T-helper 2 cell treated with Interferon-gamma antibody and Interleukin-4, amounts not matched to agents 5 μg/mL and 100 μg/mL, for 36 hours (primary cell): ENCODE data around the gene INAVA.
"Not testable (repeated sequence)": the region's sequence is repeated elsewhere in the genome, so short reads cannot be mapped to it uniquely, and the experiment has no call there.

ENCODE experiments used
- DNase-seq: peaks from one replicate; pipeline ENCODE4 v3.0.0; 2021; ENCODE audit warnings: low spot score
- H3K27ac Mint-ChIP-seq: one replicate; pipeline ENCODE4 v1.8.0; 2021; ENCODE audit warnings: mild to moderate bottlenecking, mixed read lengths
- H3K27me3 Mint-ChIP-seq: one replicate; pipeline ENCODE4 v1.8.0; 2021; ENCODE audit warnings: low read depth, mixed read lengths
- H3K36me3 Mint-ChIP-seq: one replicate; pipeline ENCODE4 v1.8.0; 2021; ENCODE audit warnings: low read depth, mixed read lengths
- H3K4me1 Mint-ChIP-seq: one replicate; pipeline ENCODE4 v1.8.0; 2021; ENCODE audit warnings: low read depth, mixed read lengths
- H3K4me3 Mint-ChIP-seq: one replicate; pipeline ENCODE4 v1.8.0; 2022; ENCODE audit warnings: mild to moderate bottlenecking, moderate library complexity, mixed read lengths
- H3K9me3 Mint-ChIP-seq: one replicate; pipeline ENCODE4 v1.8.0; 2021; ENCODE audit warnings: mixed read lengths

INAVA gene

DNA sequence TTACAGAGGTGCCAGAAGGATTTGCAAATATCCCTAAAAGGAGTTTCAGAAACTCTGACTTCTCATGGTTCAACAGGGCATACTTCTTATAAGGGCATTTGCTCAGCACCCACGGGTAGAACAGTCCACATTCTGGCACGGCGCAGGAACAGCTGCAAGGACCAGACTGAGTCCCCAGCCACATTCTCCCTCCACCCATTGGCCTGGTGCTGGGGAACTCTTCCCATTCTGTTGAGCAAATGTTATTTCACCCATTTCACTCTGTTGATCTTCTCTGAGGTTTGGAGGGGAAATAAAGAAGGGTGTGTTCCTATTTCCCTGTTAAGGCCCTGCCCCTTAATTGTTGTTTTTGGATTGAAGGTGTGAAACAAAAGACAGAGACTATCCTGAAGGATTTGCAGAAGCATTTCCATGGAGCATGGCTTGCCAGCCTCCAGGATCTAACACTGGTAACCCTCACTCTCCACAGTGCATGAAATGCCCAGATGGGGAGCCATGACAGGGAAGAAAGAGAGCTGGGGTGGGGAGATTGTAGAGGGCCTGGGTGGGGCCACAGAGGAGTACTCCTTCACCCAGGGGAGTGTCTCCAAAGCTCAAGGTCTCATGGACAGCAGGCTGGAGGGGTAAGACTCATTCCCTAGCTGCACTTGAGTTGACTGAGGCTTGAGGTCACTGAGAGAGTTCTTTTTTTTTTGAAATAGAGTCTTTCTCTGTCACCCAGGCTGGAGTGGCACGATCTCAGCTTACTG is 35.0 kb downstream of the INAVA start:
- Mint-ChIP-seq H3K27me3 (peaks cover 20% of the 10 kb centered on the region), H3K4me3 (no peak overlapping the region), H3K9me3 (peaks cover 11% of the 10 kb centered on the region), H3K27ac (no peak overlapping the region), H3K36me3 (no peaks in the 10 kb centered on the region), H3K4me1 (peaks cover 2% of the 10 kb centered on the region)
- no peak for DNase-seq

DNA sequence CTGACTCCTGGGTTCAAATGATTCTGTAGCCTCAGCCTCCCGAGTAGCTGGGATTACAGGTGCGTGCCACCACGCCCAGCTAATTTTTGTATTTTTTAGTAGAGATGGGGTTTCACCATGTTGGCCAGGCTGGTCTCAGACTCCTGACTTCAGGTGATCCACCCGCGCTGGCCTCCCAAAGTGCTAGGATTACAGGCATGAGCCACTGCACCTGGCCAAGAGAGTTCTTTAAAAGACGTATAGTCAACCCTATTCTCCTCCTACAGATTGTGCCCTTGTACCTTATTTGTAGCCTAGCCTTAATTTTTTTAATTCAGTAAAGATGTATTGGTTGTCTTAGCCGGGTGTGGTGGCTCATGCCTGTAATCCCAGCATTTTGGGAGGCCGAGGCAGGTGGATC is 35.6 kb downstream of the INAVA start:
- H3K4me1 Mint-ChIP-seq, H3K27ac Mint-ChIP-seq, H3K4me3 Mint-ChIP-seq, DNase-seq, H3K36me3 Mint-ChIP-seq: not testable (repeated sequence)
- H3K27me3 Mint-ChIP-seq, result peaks cover 19% of the 10 kb centered on the region
- H3K9me3 Mint-ChIP-seq, result peaks cover 11% of the 10 kb centered on the region

DNA sequence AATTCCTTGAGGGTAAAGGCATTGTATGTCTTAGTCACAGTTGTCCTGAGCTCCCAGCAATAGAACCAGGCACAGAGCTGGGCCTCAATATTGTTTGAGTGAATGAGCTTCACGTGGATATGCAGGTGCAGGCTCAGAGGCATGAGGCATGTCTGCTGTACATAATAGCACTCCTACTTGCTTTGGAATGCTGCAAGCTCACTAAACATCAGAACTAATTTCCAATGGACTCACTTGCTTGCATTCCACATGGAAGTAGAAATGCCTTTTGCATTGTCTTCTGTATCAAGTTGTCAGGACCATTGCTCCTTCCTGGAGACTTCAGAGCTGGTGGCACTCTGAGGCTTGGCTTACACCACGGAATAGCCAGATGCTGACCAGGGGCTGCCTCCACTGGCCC is 37.1 kb downstream of the INAVA start:
- Mint-ChIP-seq H3K4me3 (no peak overlapping the region), H3K36me3 (no peaks in the 10 kb centered on the region), H3K9me3 (peaks cover 11% of the 10 kb centered on the region), H3K27ac (no peak overlapping the region), H3K4me1 (no peaks in the 10 kb centered on the region), H3K27me3 (peaks cover 14% of the 10 kb centered on the region)
- no peak for DNase-seq

DNA sequence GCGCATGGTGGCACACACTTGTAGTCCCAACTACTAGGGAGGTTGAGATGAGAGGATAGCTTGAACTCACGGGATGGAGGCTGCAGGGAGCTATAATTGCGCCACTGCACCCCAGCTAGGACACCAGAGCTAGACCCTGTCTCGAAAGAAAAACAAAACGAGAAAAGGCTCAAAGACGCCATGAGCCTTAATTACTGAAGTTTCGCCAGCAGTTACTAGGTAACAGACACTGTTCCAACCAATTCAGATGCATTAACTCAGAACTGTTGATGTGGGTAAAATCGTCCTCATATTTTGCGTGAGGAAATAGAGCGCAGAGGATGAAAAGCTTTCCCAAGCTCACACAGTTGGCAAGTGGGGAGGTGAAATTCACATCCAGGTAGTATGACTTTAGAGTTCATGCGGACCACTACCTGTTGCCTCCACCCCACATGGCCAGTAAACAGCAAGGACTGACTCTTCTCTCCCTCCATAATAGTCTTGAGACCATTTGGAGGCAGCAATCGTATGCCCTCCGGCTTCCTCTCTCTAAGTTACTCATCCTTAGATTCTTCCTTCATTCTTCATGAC is 40.1 kb downstream of the INAVA start:
- Mint-ChIP-seq H3K4me1 (no peaks in the 10 kb centered on the region), H3K36me3 (no peaks in the 10 kb centered on the region), H3K27ac (no peak overlapping the region), H3K4me3 (no peak overlapping the region), H3K27me3 (peaks cover 13% of the 10 kb centered on the region), H3K9me3 (peaks cover 11% of the 10 kb centered on the region)
- no peak for DNase-seq

DNA sequence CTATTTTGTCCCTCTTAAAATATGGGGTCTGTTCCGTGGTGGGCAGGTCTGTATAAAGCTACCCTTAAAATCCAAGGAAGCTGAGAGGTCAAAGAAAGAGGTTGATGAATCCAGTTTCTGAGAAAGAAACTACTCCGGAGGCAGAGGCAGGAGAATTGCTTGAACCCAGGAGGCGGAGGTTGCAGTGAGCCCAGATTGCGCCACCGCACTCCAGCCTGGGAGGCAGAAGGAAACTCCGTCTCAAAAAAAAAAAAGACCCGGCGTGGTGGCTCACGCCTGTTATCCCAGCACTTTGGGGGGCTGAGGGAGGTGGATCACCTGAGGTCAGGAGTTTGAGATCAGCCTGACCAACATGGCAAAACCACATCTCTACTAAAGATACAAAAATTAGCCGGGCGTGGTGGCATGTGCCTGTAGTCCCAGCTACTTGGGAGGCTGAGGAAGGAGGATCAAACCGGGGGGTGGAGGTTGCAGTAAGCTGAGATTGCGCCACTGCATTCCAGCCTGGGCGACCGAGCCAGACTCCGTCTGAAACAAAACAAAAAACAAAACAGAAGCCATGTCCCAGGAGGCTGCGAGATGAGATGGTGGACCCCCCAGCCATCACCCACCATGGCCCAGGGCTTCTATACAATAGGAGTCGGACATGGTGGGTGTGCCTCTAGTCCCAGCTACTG is 40.7 kb downstream of the INAVA start:
- H3K4me3 Mint-ChIP-seq, result not testable (repeated sequence)

DNA sequence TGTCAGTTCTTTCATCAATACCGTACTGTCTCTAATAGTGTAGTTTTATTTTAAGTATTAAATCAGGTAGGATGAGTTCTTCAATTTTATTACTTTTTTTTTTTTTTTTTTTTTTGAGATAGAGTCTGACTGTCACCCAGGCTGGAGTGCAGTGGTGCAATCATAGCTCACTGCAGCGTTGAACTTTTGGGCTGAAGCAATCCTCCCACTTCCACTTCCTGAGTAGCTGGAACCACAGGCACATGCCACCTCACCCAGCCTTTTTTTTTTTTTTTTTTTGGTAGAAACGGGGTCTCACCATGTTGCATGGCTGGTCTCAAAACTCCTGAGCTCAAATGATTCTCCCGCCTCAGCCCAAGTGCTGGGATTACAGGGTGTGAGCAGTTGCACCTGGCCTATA is 44.3 kb downstream of the INAVA start:
- peaks cover 17% of the 10 kb centered on the region for H3K27me3 Mint-ChIP-seq
- no peak overlapping the region for H3K4me3 Mint-ChIP-seq
- H3K27ac Mint-ChIP-seq, result no peak overlapping the region
- H3K9me3 Mint-ChIP-seq, result peaks cover 15% of the 10 kb centered on the region
- no peaks in the 10 kb centered on the region for H3K4me1 Mint-ChIP-seq
- DNase-seq, result no peak
- H3K36me3 Mint-ChIP-seq, result no peaks in the 10 kb centered on the region

More for the DNA sequence above, 40.7 kb downstream of the INAVA start:
- Mint-ChIP-seq H3K27me3 (peaks cover 16% of the 10 kb centered on the region), H3K9me3 (peaks cover 13% of the 10 kb centered on the region)
- DNase-seq, H3K27ac Mint-ChIP-seq, H3K4me1 Mint-ChIP-seq, H3K36me3 Mint-ChIP-seq: not testable (repeated sequence)

DNA sequence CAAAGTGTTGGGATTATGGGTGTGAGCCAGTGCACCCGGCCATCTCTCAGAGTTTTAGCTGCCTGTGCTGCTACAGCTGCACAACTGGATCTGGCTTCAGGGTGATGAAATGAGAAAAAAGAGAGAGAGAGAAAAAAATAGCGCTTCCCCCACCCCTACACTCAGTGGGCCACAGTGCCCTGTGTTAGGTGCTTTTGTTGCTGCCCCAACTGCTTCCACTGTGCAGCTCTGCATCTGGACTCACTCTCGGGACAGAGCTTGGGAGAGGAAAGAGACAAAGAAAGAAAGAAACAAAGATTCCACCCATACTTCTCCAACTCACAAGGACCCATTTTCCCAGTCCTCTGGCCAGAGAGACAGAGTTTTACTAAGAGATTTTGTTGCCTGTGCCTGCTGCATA is 50.4 kb downstream of the INAVA start:
- no peak overlapping the region for H3K4me3 Mint-ChIP-seq

DNA sequence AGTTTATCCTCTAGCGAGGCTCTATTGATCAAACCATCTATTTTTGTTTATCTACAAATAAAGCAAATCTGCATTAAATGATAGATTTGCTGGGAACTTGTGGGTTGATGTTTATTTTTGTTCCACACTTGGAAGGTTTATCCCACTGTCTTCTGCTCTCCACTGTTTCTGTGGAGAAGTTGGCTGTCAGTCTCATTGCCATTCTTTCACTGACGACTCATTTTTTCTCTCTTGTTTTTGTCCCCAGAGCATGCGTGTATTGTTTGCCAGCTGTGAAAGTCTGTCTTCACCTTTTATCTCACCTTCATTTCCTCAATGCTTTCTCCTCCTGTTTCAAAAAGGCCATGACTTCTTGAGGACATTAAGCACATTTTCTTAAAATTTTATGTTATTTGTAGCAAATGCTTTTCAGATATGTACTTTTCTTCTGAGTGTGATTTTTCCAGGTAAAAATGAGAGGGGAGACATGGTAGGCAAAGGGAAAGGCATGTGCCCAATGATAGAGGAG is 52.4 kb downstream of the INAVA start:
- no peaks in the 10 kb centered on the region for H3K36me3 Mint-ChIP-seq
- H3K27me3 Mint-ChIP-seq, result peaks cover 30% of the 10 kb centered on the region
- no peak overlapping the region for H3K4me3 Mint-ChIP-seq
- H3K4me1 Mint-ChIP-seq, result peaks cover 2% of the 10 kb centered on the region
- peaks cover 6% of the 10 kb centered on the region for H3K9me3 Mint-ChIP-seq
- no peak overlapping the region for H3K27ac Mint-ChIP-seq
- DNase-seq, result no peak

More for the DNA sequence above, 50.4 kb downstream of the INAVA start:
- Mint-ChIP-seq H3K9me3 (peaks cover 18% of the 10 kb centered on the region), H3K27ac (no peak overlapping the region), H3K4me1 (no peaks in the 10 kb centered on the region), H3K27me3 (peaks cover 36% of the 10 kb centered on the region), H3K36me3 (no peaks in the 10 kb centered on the region)
- DNase-seq, result no peak

DNA sequence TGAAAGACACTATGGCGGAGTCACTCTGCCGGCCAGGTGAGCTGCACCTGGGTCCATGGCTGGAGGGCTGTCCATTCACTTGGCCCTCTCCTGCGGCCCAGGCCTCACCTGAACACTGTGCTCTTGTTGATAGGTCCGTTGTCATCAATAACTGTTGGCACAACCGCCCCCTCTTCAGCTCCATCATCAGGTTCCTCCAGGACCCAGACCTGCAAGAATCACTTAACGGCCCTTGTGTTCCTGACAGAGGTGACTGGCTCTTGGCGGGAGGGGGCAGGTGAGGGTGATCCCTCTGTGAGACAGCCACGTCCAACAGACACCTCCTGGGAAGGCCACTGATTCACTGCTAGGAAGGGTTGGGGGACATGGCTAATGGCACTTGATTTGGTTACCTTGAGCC is 54.9 kb downstream of the INAVA start:
- H3K27me3 Mint-ChIP-seq, result peaks cover 29% of the 10 kb centered on the region
- H3K36me3 Mint-ChIP-seq, result no peaks in the 10 kb centered on the region
- H3K27ac Mint-ChIP-seq, result no peak overlapping the region
- H3K4me1 Mint-ChIP-seq, result peaks cover 2% of the 10 kb centered on the region
- no peak for DNase-seq
- no peak overlapping the region for H3K4me3 Mint-ChIP-seq
- H3K9me3 Mint-ChIP-seq, result no peaks in the 10 kb centered on the region

DNA sequence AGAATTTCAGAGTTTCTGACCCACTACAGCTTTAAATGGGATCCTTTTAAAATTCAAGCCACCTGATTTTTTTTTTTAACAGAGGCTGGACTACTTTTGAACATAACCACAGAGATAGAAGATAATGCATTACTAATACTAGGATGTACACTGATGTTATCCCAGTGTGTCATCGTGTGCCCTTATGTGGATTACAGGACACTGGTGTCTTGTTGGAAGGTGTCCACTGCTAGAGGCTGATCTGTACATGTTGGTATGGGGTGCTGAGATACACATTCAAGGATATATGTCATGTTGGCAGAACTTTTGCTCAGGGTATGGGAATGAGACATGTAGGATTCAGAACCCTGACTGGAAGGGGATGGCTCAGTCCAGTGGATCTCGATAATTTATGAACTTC is 56.3 kb downstream of the INAVA start:
- Mint-ChIP-seq H3K4me1 (peaks cover 2% of the 10 kb centered on the region), H3K36me3 (no peaks in the 10 kb centered on the region), H3K4me3 (no peak overlapping the region), H3K9me3 (no peaks in the 10 kb centered on the region), H3K27ac (no peak overlapping the region), H3K27me3 (peaks cover 22% of the 10 kb centered on the region)
- DNase-seq, result no peak

DNA sequence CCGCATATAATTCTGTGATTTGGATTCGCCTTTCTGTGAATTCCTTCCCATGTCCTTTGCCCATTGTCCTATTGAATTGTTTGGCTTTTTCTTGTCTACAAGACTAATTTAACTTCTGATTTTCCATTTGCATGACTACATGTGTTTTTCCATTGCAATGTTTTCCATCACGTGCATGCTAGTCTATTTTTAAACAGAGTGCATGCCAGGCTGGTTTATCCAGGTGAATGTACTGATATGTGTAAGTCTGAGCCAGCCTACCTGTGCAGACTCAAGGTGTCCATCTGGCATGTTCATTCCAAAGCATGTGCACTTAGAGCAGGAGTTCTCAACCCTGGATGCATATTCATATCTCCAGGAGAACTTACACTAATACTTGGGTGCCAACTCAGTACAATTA is 59.7 kb downstream of the INAVA start:
- Mint-ChIP-seq H3K4me3 (no peak overlapping the region), H3K27me3 (peaks cover 18% of the 10 kb centered on the region), H3K9me3 (no peaks in the 10 kb centered on the region), H3K4me1 (peaks cover 2% of the 10 kb centered on the region), H3K36me3 (no peaks in the 10 kb centered on the region), H3K27ac (no peak overlapping the region)
- DNase-seq, result no peak

DNA sequence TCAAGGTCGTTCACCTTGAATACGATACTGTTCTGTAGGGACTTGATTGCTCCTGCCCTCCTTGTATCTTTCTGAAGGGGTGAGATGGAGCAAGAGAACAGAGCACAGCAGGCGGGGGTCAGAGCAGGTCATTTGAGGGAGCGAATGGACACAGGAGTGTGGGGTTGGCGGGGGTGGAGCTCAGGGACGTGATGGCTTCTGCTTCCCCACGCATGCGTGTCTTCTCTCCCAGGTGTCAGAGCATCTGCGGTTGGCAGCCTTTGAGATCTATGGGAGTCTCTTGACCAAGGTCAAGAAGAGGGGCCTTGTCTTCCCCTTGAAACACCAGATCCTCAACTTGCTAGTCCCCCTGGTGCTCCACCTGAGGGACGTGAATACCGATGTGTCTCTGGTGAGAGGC is 63.9 kb downstream of the INAVA start:
- no peak overlapping the region for H3K4me3 Mint-ChIP-seq
- no peak for DNase-seq
- H3K9me3 Mint-ChIP-seq, result no peaks in the 10 kb centered on the region
- H3K4me1 Mint-ChIP-seq, result no peaks in the 10 kb centered on the region
- H3K27ac Mint-ChIP-seq, result no peak overlapping the region
- H3K27me3 Mint-ChIP-seq, result peaks cover 17% of the 10 kb centered on the region
- H3K36me3 Mint-ChIP-seq, result no peaks in the 10 kb centered on the region

DNA sequence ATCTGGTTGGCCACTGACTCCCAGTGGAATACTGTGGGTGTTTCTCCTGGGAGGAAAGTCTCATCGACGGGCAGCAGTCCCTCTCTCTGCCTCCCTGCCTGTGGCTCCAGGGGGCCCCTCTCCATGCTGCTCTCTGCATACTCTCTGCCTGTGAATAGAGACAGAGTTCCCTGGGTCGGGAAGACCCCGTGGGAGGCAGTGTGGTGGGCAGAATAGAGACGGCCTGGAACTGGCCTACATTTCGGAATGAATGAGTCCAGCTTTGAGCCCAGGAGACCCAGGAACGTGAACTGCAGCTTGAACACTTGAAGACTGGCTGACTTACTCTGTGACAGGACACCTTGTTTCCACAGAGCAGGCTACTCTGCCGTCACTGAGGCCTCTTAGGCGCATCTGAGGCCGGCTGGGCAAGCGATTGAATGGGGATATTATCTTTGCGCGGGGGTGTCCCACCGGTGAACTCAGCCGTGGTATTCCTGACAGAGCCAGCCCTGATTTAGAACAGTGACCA is 64.8 kb downstream of the INAVA start:
- H3K4me3 Mint-ChIP-seq, result no peak overlapping the region
- no peak overlapping the region for H3K27ac Mint-ChIP-seq
- no peaks in the 10 kb centered on the region for H3K9me3 Mint-ChIP-seq
- H3K4me1 Mint-ChIP-seq, result no peaks in the 10 kb centered on the region
- no peaks in the 10 kb centered on the region for H3K36me3 Mint-ChIP-seq
- peaks cover 13% of the 10 kb centered on the region for H3K27me3 Mint-ChIP-seq
- no peak for DNase-seq

DNA sequence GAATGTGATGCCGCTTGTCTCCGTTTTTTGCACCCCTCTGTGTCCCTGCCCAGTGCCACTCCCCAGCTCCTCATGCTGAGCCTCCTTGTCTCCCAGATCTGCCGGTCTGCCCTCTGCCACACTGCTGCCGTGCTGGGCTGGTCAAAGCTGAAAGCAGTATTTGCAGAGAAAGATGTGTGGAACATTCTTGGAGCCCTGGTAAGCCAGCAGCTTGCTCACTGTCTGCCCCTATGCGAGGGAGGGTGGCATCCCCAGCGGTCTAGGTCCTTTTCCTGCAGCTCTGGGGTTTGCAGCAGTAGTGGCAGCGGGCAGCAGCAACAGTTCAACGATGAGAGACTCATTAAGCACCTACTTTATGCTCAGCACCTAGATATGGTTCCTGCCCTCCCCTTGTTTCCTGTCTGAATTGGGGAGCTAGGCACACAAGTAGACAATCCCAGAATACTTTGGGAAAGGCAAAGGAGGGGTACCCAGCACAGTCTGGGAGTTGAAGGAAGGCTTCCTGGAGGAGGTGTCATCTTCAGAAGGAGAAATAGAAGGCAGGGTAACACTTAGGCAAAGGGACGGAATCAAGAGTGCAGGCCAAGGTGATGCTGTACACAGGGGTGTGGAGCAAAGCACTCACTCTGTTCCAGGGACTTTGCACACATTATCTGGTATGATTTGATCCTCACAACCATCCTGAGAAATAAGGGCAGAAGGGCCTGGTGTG is 65.7 kb downstream of the INAVA start:
- no peaks in the 10 kb centered on the region for H3K9me3 Mint-ChIP-seq
- peaks cover 10% of the 10 kb centered on the region for H3K27me3 Mint-ChIP-seq
- H3K27ac Mint-ChIP-seq, result no peak overlapping the region
- H3K4me1 Mint-ChIP-seq, result no peaks in the 10 kb centered on the region
- no peaks in the 10 kb centered on the region for H3K36me3 Mint-ChIP-seq
- DNase-seq, result no peak
- no peak overlapping the region for H3K4me3 Mint-ChIP-seq
